ENCODE results near the gene CRIP1. TPM values are rescaled to one million over a fixed set of nuclear protein-coding genes. Genes with fewer than 3 reads are reported as not detected.

The CRIP1 gene
- total and polyA plus RNA-seq, 2 donors (not counting 1 experiment from before 2014, with no cell fraction given): 210 to 563 TPM

GRCh38 chr14:105464501-105464900 lies 22.2 kb upstream of the CRIP1 start:
- H3K4me1 ChIP-seq (ENCODE audit: control insufficient read depth in 2 of 2, insufficient read depth in 2 of 2, low read length in 2 of 2): no peaks in the 10 kb centered on the region
- intact Hi-C loops (cut with micrococcal nuclease): no loop called here
- Mint-ChIP-seq H3K9me3 (ENCODE audit: insufficient read depth) (no peaks in the 10 kb centered on the region), H3K27ac (no peak overlapping the region), H3K4me1 (no peaks in the 10 kb centered on the region), H3K27me3 (no peaks in the 10 kb centered on the region), H3K4me3 (no peak overlapping the region)
- DNase-seq (no peak), ATAC-seq (ENCODE audit: low read depth) (no peak)
- TF ChIP-seq EZH2 (IDR thresholded peaks at IDR 0.05; ENCODE audit: borderline replicate concordance, insufficient read depth, low read depth, low read length, poor library complexity, severe bottlenecking) (no peak), CTCF (IDR thresholded peaks at IDR 0.05) (no peak)
- no peak overlapping the region for H2AFZ ChIP-seq (ENCODE audit: insufficient read depth, low read depth, low read length, poor library complexity, severe bottlenecking)
- 94% methylated on average over 33 of the region's 33 CpGs for WGBS (ENCODE audit: insufficient coverage)
- no peak overlapping the region for H3K27ac ChIP-seq (ENCODE audit: low read length in 2 of 2)
- H3K27me3 ChIP-seq (replicated peaks in 1 of 4; ENCODE audit: control extremely low read depth in 1 of 4, control insufficient read depth in 3 of 4, insufficient read depth in 4 of 4, low read length in 3 of 4): no peaks in the 10 kb centered on the region
- no peaks in the 10 kb centered on the region for H3K9me3 ChIP-seq (ENCODE audit: control extremely low read depth in 1 of 3, control insufficient read depth in 2 of 3, insufficient read depth in 1 of 3, low read length in 2 of 3)
- ChIA-PET CTCF (no interaction called here), POLR2A (interaction anchor here (1.0 kb wide), 1 partner anchor 17 kb away, joined by 3 read pairs; no protein-coding TSS in a partner anchor)
- H3K79me2 ChIP-seq (ENCODE audit: control insufficient read depth, insufficient read depth, low read length): no peaks in the 10 kb centered on the region
- H3K9ac ChIP-seq (ENCODE audit: low read length): no peak overlapping the region
- no peak overlapping the region for H3K4me2 ChIP-seq (replicated peaks; ENCODE audit: low read depth, low read length, poor library complexity, severe bottlenecking)
- no peak overlapping the region for H3K4me3 ChIP-seq (ENCODE audit: control extremely low read depth in 1 of 5, extremely low read depth in 1 of 5, insufficient read depth in 1 of 5, low read depth in 2 of 5, low read length in 4 of 5)
- no peaks in the 10 kb centered on the region for H4K20me1 ChIP-seq (ENCODE audit: control insufficient read depth, insufficient read depth, low read length, poor library complexity, severe bottlenecking)
- H3K36me3 ChIP-seq (replicated peaks in 1 of 2; ENCODE audit: control extremely low read depth in 1 of 2, control insufficient read depth in 1 of 2, extremely low read depth in 1 of 2, insufficient read depth in 2 of 2, low read length in 1 of 2): peaks cover 0 to 36% of the 10 kb centered on the region in 2 experiments

- Histone ChIP-seq H3K79me2 (ENCODE audit: control insufficient read depth, insufficient read depth, low read length) (no peaks in the 10 kb centered on the region), H3K9me3 (ENCODE audit: control extremely low read depth in 1 of 3, control insufficient read depth in 2 of 3, insufficient read depth in 1 of 3, low read length in 2 of 3) (no peaks in the 10 kb centered on the region), H3K27ac (ENCODE audit: low read length in 2 of 2) (no peak overlapping the region), H3K4me3 (ENCODE audit: control extremely low read depth in 1 of 5, extremely low read depth in 1 of 5, insufficient read depth in 1 of 5, low read depth in 2 of 5, low read length in 4 of 5) (no peak overlapping the region), H3K9ac (ENCODE audit: low read length) (no peak overlapping the region), H4K20me1 (ENCODE audit: control insufficient read depth, insufficient read depth, low read length, poor library complexity, severe bottlenecking) (no peaks in the 10 kb centered on the region), H3K27me3 (replicated peaks in 1 of 4; ENCODE audit: control extremely low read depth in 1 of 4, control insufficient read depth in 3 of 4, insufficient read depth in 4 of 4, low read length in 3 of 4) (no peaks in the 10 kb centered on the region), H3K4me1 (ENCODE audit: control insufficient read depth in 2 of 2, insufficient read depth in 2 of 2, low read length in 2 of 2) (no peaks in the 10 kb centered on the region), H3K36me3 (replicated peaks in 1 of 2; ENCODE audit: control extremely low read depth in 1 of 2, control insufficient read depth in 1 of 2, extremely low read depth in 1 of 2, insufficient read depth in 2 of 2, low read length in 1 of 2) (peaks cover 0 to 33% of the 10 kb centered on the region in 2 experiments), H3K4me2 (replicated peaks; ENCODE audit: low read depth, low read length, poor library complexity, severe bottlenecking) (no peak overlapping the region), H2AFZ (ENCODE audit: insufficient read depth, low read depth, low read length, poor library complexity, severe bottlenecking) (no peak overlapping the region)
- ChIA-PET CTCF (no interaction called here), POLR2A (interaction anchor here (1.0 kb wide), 1 partner anchor 16 kb away, joined by 3 read pairs; no protein-coding TSS in a partner anchor)
- WGBS (ENCODE audit: insufficient coverage): 93% methylated on average over 20 of the region's 20 CpGs
- no peak for TF ChIP-seq EZH2 (IDR thresholded peaks at IDR 0.05; ENCODE audit: borderline replicate concordance, insufficient read depth, low read depth, low read length, poor library complexity, severe bottlenecking)
- no peak for TF ChIP-seq CTCF (IDR thresholded peaks at IDR 0.05)
- DNase-seq: no peak
- Mint-ChIP-seq H3K27ac (no peak overlapping the region), H3K27me3 (no peaks in the 10 kb centered on the region), H3K9me3 (ENCODE audit: insufficient read depth) (no peaks in the 10 kb centered on the region), H3K4me3 (no peak overlapping the region), H3K4me1 (no peaks in the 10 kb centered on the region)
- intact Hi-C loops (cut with micrococcal nuclease): no loop called here
- no peak for ATAC-seq (ENCODE audit: low read depth)
These were observed 21.3 kb upstream of the CRIP1 start for GRCh38 chr14:105465209-105466031.
